Suppressor macrophage treated with lipopolysaccharide for 1 hour (primary cell): Measurements from ENCODE around the gene ACSL3.
"Not testable (repeated sequence)": the region's sequence is repeated elsewhere in the genome, so short reads cannot be mapped to it uniquely, and the experiment has no call there.

Experiments
- DNase-seq, 3 donors: peaks; one replicate each; pipeline ENCODE4 v3.0.0-alpha.2; 2020 to 2022

Gene ACSL3

GRCh38 chr2:222979484-222979883, 118.6 kb downstream of the ACSL3 start:
- DNase-seq: no peak

- peak; percentile 69 to 75 (median 71) for DNase-seq
Observed at GRCh38 chr2:222982010-222982908, 121.4 kb downstream of the ACSL3 start.

GRCh38 chr2:222982909-222983265, 122.1 kb downstream of the ACSL3 start:
- DNase-seq: no peak

GRCh38 chr2:222984908-222985307, 124.1 kb downstream of the ACSL3 start:
- DNase-seq: no peak

DNA sequence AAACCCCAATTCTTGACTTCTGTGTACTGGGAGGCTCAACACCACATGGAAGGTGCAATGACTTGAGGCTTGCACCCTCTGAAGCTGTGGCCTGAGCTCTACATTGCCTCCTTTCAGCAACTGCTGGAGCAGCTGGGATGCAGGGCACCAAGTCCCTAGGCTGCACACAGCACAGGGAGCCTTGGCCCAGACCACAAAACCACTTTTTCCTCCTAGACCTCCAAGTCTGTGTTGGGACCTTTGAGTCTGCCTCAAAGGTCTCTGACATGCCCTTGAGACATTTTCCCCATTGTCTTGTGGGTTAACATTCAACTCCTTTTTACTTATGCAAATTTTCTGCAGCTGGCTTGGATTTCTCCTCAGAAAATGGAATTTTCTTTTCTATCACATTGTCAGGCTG, 128.6 kb downstream of the ACSL3 start:
- no peak for DNase-seq

DNA sequence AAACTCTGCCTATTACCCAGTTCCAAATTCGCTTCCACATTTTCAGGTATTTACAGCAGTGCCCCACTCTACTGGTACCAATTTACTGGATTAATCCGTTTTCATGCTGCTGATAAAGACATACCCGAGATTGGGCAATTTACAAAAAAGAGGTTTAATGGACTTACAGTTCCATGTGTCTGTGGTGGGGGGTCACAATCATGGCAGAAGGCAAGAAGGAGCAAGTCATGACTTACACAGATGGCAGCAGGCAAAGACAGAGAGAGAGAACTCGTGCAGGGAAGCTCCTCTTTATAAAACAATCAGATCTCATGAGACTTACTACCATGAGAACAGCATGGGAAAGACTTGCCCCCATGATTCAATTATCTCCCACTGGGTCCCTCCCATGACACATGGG, 129.4 kb downstream of the ACSL3 start:
- DNase-seq: not testable (repeated sequence)

DNA sequence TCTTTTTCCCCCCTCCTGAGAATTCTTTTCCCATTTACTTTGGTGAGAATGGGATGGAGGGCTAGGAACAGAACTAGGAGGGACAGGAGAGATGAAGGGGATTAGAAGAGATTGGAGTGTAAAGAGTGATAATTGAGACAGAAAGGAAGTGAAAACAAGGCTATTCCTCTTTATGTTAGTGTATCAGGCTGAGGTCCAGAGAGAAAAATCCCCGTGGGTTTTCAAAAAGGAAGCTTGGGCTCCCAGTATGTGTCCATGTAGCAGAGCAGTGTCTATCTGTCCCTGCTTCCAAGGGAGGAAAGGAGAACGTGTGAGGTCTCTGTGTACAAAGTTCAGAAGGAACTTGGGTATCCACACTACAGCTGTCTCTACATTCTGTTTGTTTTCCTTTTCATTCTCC, 131.3 kb downstream of the ACSL3 start:
- peak; percentile 80 to 81 (median 81) for DNase-seq
